Suprapubic skin (tissue), 4 donors: Measurements from ENCODE around the gene CTCFL. TPM values are rescaled to one million over a fixed set of nuclear protein-coding genes. Genes with fewer than 3 reads are reported as not detected.
"Not testable (repeated sequence)": the region's sequence is repeated elsewhere in the genome, so short reads cannot be mapped to it uniquely, and the experiment has no call there.

Experiments
- DNase-seq, 2 donors: peaks; one replicate each; pipeline ENCODE4 v3.0.0-alpha.2; 2019; ENCODE audit warnings: low spot score in 2 of 2
- H3K27ac ChIP-seq: fragments of 200-600 bp; sonication (generic); one replicate; pipeline ENCODE4 v1.5.1; 2019
- H3K27me3 ChIP-seq: fragments of 200-600 bp; sonication (generic); one replicate; pipeline ENCODE4 v1.5.1; 2019
- H3K36me3 ChIP-seq: fragments of 200-600 bp; sonication (generic); one replicate; pipeline ENCODE4 v1.5.1; 2019
- H3K4me1 ChIP-seq: fragments of 200-600 bp; sonication (generic); one replicate; pipeline ENCODE4 v1.5.1; 2019
- H3K4me3 ChIP-seq: fragments of 200-600 bp; sonication (generic); one replicate; pipeline ENCODE4 v1.5.1; 2019; ENCODE audit warnings: mild to moderate bottlenecking
- H3K9me3 ChIP-seq: fragments of 200-600 bp; sonication (generic); one replicate; pipeline ENCODE4 v1.5.1; 2019
- EP300 ChIP-seq: sonication (generic); formaldehyde crosslinking; IDR thresholded peaks from one replicate; pipeline ENCODE4 v1.6.1; 2017; ENCODE audit warnings: antibody characterized with exemption
- POLR2A ChIP-seq, 2 donors: fragments of 450-650 bp; IDR thresholded peaks; one replicate each; pipeline ENCODE4 v1.6.1; 2017; ENCODE audit warnings: antibody characterized with exemption in 2 of 2, mild to moderate bottlenecking in 2 of 2, moderate library complexity in 2 of 2
- POLR2AphosphoS5 ChIP-seq, 3 donors: sonication (generic); formaldehyde crosslinking; IDR thresholded peaks; one replicate each; pipeline ENCODE4 v1.6.1; 2017; ENCODE audit warnings: antibody characterized with exemption in 3 of 3
- WGBS: methylation state at CpG from one replicate; pipeline ENCODE4 v1.1.5; 2018; 5-methylcytosine and 5-hydroxymethylcytosine counted together
- total RNA-seq, 4 donors: library from RNA; depleted of rRNA; stranded (reverse); fragments of >200 nt; gene quantifications; one replicate each; pipeline ENCODE4 v1.1.0, GENCODE V29; 2016
- TF ChIP-seq, protein P1 (sequence below), 2 donors: fragments of 200-600 bp in 1 of 2; fragments of 450-650 bp in 1 of 2; sonication (generic) in 1 of 2; IDR thresholded peaks; one replicate each; pipeline ENCODE4 v1.5.1; 2016 to 2019; ENCODE audit warnings: antibody characterized with exemption in 2 of 2, mild to moderate bottlenecking in 1 of 2, moderate library complexity in 1 of 2

CTCFL gene
- total RNA-seq, 4 donors from 2014 or later = not detected

- Histone ChIP-seq H3K4me3 (no peak overlapping the region), H3K4me1 (peaks cover 19% of the 10 kb centered on the region), H3K9me3 (no peaks in the 10 kb centered on the region), H3K27me3 (peaks cover 21% of the 10 kb centered on the region), H3K27ac (no peak overlapping the region), H3K36me3 (no peaks in the 10 kb centered on the region)
- WGBS = 55% methylated on average over 19 of the region's 20 CpGs
- no peak for TF ChIP-seq POLR2AphosphoS5 (IDR thresholded peaks at IDR 0.05)
- TF ChIP-seq, protein P1, sequence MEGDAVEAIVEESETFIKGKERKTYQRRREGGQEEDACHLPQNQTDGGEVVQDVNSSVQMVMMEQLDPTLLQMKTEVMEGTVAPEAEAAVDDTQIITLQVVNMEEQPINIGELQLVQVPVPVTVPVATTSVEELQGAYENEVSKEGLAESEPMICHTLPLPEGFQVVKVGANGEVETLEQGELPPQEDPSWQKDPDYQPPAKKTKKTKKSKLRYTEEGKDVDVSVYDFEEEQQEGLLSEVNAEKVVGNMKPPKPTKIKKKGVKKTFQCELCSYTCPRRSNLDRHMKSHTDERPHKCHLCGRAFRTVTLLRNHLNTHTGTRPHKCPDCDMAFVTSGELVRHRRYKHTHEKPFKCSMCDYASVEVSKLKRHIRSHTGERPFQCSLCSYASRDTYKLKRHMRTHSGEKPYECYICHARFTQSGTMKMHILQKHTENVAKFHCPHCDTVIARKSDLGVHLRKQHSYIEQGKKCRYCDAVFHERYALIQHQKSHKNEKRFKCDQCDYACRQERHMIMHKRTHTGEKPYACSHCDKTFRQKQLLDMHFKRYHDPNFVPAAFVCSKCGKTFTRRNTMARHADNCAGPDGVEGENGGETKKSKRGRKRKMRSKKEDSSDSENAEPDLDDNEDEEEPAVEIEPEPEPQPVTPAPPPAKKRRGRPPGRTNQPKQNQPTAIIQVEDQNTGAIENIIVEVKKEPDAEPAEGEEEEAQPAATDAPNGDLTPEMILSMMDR (IDR thresholded peaks at IDR 0.05) = no peak
- no peak for TF ChIP-seq EP300
- TF ChIP-seq POLR2A (IDR thresholded peaks at IDR 0.05) = no peak
- peak in 1 of 2 donors; percentile 54 for DNase-seq
These were observed 26.2 kb downstream of the CTCFL start for GRCh38 chr20:57498425-57499400.

- Histone ChIP-seq H3K36me3 (no peaks in the 10 kb centered on the region), H3K27me3 (peaks cover 20% of the 10 kb centered on the region), H3K4me3 (no peak overlapping the region), H3K27ac (no peak overlapping the region), H3K4me1 (peaks cover 19% of the 10 kb centered on the region), H3K9me3 (no peaks in the 10 kb centered on the region)
- WGBS = 89% methylated on average over 4 of the region's 4 CpGs
- no peak for DNase-seq
- TF ChIP-seq POLR2AphosphoS5 (IDR thresholded peaks at IDR 0.05) (no peak), EP300 (no peak), POLR2A (IDR thresholded peaks at IDR 0.05) (no peak)
- TF ChIP-seq, protein P1 (IDR thresholded peaks at IDR 0.05) = no peak
These were observed 28.3 kb downstream of the CTCFL start for GRCh38 chr20:57496592-57496991.

DNA sequence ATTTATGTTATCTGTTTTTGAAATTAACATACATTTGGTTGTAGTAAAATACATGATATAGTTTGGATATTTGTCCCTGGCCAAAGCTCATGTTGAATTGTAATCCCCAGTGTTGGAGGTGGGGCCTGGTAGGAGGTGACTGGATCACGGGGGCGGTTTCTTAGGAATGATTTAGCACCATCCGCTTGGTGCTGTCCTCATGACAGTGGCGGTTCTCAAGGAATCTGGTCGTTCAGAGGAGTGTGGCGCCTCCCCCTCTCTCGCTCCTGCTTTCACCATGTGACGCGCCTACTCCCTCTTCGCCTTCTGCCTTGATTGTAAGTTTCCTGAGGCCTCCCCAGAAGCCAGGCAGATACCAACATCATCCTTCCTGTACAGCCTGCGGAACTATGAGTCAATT is 29.0 kb downstream of the CTCFL start:
- Histone ChIP-seq H3K4me1 (peaks cover 19% of the 10 kb centered on the region), H3K27ac (no peak overlapping the region), H3K36me3 (no peaks in the 10 kb centered on the region), H3K27me3 (peaks cover 14% of the 10 kb centered on the region), H3K9me3 (no peaks in the 10 kb centered on the region), H3K4me3 (no peak overlapping the region)
- DNase-seq = peak in 1 of 2 donors; percentile 38
- 71% methylated on average over 11 of the region's 11 CpGs for WGBS
- TF ChIP-seq POLR2AphosphoS5 (IDR thresholded peaks at IDR 0.05) = no peak
- no peak for TF ChIP-seq EP300
- TF ChIP-seq, protein P1 (IDR thresholded peaks at IDR 0.05) = no peak
- TF ChIP-seq POLR2A (IDR thresholded peaks at IDR 0.05) = no peak

DNA sequence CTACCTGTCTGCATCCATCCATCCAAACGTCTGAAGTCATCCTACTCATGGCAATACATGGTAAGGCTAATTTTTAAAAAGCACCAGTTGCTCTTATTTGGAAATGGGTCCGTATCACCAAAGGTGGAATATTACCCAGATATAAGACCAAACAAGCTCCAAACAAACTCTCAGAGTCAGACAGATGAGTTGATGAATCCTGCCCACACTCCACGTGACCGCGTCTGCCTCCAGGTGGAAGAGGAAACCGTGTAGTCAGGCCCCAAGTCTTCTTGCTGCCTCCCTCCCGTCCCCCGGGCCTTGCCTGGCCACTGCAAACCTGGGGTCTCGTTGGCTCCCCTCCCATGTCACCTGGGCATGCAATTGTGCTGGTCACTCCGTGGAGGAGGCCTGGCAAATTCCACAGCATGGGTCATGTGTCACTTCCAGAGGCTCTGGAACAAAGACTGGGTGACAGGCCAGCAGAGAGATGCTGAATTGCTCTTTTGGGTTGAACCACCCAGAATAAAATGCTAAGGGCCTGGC is 31.8 kb downstream of the CTCFL start:
- no peak overlapping the region for H3K4me3 ChIP-seq
- TF ChIP-seq POLR2A (IDR thresholded peaks at IDR 0.05) (no peak), EP300 (no peak), POLR2AphosphoS5 (IDR thresholded peaks at IDR 0.05) (no peak)
- TF ChIP-seq, protein P1 (IDR thresholded peaks at IDR 0.05) = no peak
- no peak overlapping the region for H3K27ac ChIP-seq
- H3K36me3 ChIP-seq = no peaks in the 10 kb centered on the region
- DNase-seq = peak in 1 of 2 donors; percentile 67
- H3K9me3 ChIP-seq = no peaks in the 10 kb centered on the region
- H3K4me1 ChIP-seq = peaks cover 11% of the 10 kb centered on the region
- no peaks in the 10 kb centered on the region for H3K27me3 ChIP-seq
- WGBS = 76% methylated on average over 10 of the region's 10 CpGs

GRCh38 chr20:57491373-57491772 is 33.6 kb downstream of the CTCFL start:
- no peak overlapping the region for H3K4me3 ChIP-seq
- TF ChIP-seq POLR2AphosphoS5 (IDR thresholded peaks at IDR 0.05) = no peak
- TF ChIP-seq POLR2A (IDR thresholded peaks at IDR 0.05) = no peak
- TF ChIP-seq, protein P1 (IDR thresholded peaks at IDR 0.05) = no peak
- no peak for TF ChIP-seq EP300
- 77% methylated on average over 6 of the region's 6 CpGs for WGBS
- DNase-seq = peak in 1 of 2 donors; percentile 13
- H3K4me1 ChIP-seq = peaks cover 11% of the 10 kb centered on the region
- H3K9me3 ChIP-seq = no peaks in the 10 kb centered on the region
- H3K27me3 ChIP-seq = no peaks in the 10 kb centered on the region
- no peak overlapping the region for H3K27ac ChIP-seq
- no peaks in the 10 kb centered on the region for H3K36me3 ChIP-seq

- not testable (repeated sequence) for H3K4me1 ChIP-seq, H3K4me3 ChIP-seq, H3K9me3 ChIP-seq, H3K36me3 ChIP-seq, H3K27ac ChIP-seq, DNase-seq, H3K27me3 ChIP-seq
- whole genome bisulfite sequencing = 97% methylated on average over 5 of the region's 5 CpGs
These were observed 36.7 kb downstream of the CTCFL start for GRCh38 chr20:57488277-57488676.
